ENCODE data around the gene LILRA5.

DNA sequence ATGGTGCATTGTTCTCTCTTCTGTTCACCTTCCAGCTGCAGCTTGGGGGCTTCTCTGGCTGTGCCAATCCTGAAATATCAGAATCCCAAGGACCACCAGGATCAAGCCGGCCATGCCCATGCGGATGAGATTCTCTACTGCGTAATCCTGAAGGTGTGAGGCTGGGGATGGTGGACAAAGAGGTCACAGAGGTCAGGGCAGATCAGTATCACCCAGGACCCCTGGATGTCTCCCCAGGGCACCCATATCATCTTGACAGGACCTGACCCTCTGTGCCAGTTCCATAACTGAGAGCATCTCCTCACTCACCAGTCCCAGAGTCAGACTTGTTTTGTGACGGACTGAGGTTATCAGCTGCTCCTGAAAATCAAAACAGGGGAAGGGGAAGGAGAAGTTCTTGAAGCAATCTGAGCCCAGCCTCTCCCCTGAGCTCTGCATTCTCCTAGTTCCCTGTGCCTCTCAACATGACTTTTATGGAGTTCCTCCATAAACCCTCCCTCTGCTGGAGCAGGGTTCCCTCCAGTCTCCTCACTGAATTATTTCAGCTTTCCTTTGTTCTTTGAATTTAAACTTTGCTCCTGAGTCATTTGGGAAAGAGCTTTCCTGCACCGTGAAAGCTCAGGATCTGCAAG lies 5.5 kb downstream of the LILRA5 start:
- TF ChIP-seq CTCF (IDR thresholded peaks at IDR 0.05), result no peak
- no peak for TF ChIP-seq EP300 (IDR thresholded peaks at IDR 0.05)

All from ovary (tissue), 3 donors.